Caco-2 (cell line): ENCODE measurements around the gene PTK6. TPM values are rescaled to one million over a fixed set of nuclear protein-coding genes. Genes with fewer than 3 reads are reported as not detected.
A peak's percentile ranks its signal among the peaks of the same experiment; 100 is the strongest.

Source experiments
- BruUV-seq: library from RNA; stranded (reverse); fragments of 400-500 nt; replicated peaks from 2 replicates; lab custom pipeline; 2021; lab: Mats Ljungman, UMichigan
- CTCF ChIA-PET: fragments of 300-600 bp; sonication (Branson Sonifier 250); formaldehyde crosslinking; loops from one replicate; lab custom pipeline; 2022; ENCODE audit warnings: antibody characterized with exemption; lab: Charles Lee
- POLR2A ChIA-PET: fragments of 300-600 bp; sonication (Branson Sonifier 250); formaldehyde crosslinking; loops from one replicate; lab custom pipeline; 2022; ENCODE audit warnings: antibody characterized with exemption; lab: Charles Lee
- DNase-seq, 2 experiments: peaks; one replicate each; pipeline versions ENCODE4 v3.0.0 to v3.0.0-alpha.2; 2020 to 2022
- H3K27me3 ChIP-seq: replicated peaks from 2 replicates; pipeline ENCODE4 v1.6.0; 2011; ENCODE audit warnings: low read length; ENCODE audit not compliant: control insufficient read depth, insufficient read depth
- H3K36me3 ChIP-seq: 2 replicates; pipeline ENCODE4 v1.5.1; 2011; ENCODE audit warnings: low read length; ENCODE audit not compliant: control insufficient read depth, insufficient read depth
- H3K4me1 ChIP-seq: fragments of 250-450 bp; sonication (Bioruptor Pico); 2 replicates; pipeline ENCODE4 v1.5.1; 2020; ENCODE audit warnings: mild to moderate bottlenecking
- H3K4me3 ChIP-seq: 2 replicates; pipeline ENCODE4 v1.5.1; 2011; ENCODE audit warnings: low read depth, mild to moderate bottlenecking, control low read depth, low read length
- H3K9me3 ChIP-seq: fragments of 250-450 bp; sonication (Bioruptor Pico); 2 replicates; pipeline ENCODE4 v1.5.1; 2020; ENCODE audit warnings: mild to moderate bottlenecking, moderate library complexity
- H3K27ac Mint-ChIP-seq: one replicate; pipeline ENCODE4 v1.8.0; 2022; ENCODE audit warnings: mixed read lengths; ENCODE audit not compliant: unreplicated experiment
- H3K27me3 Mint-ChIP-seq: one replicate; pipeline ENCODE4 v1.8.0; 2022; ENCODE audit warnings: mixed read lengths; ENCODE audit not compliant: insufficient read depth, unreplicated experiment
- H3K36me3 Mint-ChIP-seq: one replicate; pipeline ENCODE4 v1.8.0; 2022; ENCODE audit warnings: mild to moderate bottlenecking, mixed read lengths; ENCODE audit not compliant: insufficient read depth, unreplicated experiment
- H3K4me1 Mint-ChIP-seq: one replicate; pipeline ENCODE4 v1.8.0; 2022; ENCODE audit warnings: low read depth, mixed read lengths; ENCODE audit not compliant: unreplicated experiment
- H3K4me3 Mint-ChIP-seq: one replicate; pipeline ENCODE4 v1.8.0; 2022; ENCODE audit warnings: mild to moderate bottlenecking, moderate library complexity, mixed read lengths; ENCODE audit not compliant: unreplicated experiment
- H3K9me3 Mint-ChIP-seq: one replicate; pipeline ENCODE4 v1.8.0; 2022; ENCODE audit warnings: mixed read lengths; ENCODE audit not compliant: unreplicated experiment
- intact Hi-C: fragments of 100-400 bp; cut with micrococcal nuclease; formaldehyde crosslinking; loops from one replicate; pipeline ENCODE4 v1.10.0; 2022; ENCODE audit not compliant: unreplicated experiment
- total RNA-seq: library from RNA; stranded (reverse); gene quantifications from 2 replicates; pipeline ENCODE4 v1.2.3, GENCODE V29; 2022
- TF ChIP-seq, protein P1 (sequence below), 2 experiments: fragments of 200-600 bp in 1 of 2; IDR thresholded peaks; 1 replicate in 1 of 2; 2 replicates in 1 of 2; pipeline versions ENCODE4 v1.5.1 to v1.8.0; 2011 to 2022; ENCODE audit warnings: antibody characterized with exemption in 1 of 2, control low read depth in 1 of 2, inconsistent platforms in 1 of 2, low read depth in 1 of 2, low read length in 1 of 2, mild to moderate bottlenecking in 1 of 2, moderate library complexity in 1 of 2; ENCODE audit not compliant: insufficient read depth in 1 of 2, severe bottlenecking in 1 of 2, unreplicated experiment in 1 of 2

PTK6 gene
- total RNA-seq, 1 experiment from 2014 or later, result 0.64 TPM

DNA sequence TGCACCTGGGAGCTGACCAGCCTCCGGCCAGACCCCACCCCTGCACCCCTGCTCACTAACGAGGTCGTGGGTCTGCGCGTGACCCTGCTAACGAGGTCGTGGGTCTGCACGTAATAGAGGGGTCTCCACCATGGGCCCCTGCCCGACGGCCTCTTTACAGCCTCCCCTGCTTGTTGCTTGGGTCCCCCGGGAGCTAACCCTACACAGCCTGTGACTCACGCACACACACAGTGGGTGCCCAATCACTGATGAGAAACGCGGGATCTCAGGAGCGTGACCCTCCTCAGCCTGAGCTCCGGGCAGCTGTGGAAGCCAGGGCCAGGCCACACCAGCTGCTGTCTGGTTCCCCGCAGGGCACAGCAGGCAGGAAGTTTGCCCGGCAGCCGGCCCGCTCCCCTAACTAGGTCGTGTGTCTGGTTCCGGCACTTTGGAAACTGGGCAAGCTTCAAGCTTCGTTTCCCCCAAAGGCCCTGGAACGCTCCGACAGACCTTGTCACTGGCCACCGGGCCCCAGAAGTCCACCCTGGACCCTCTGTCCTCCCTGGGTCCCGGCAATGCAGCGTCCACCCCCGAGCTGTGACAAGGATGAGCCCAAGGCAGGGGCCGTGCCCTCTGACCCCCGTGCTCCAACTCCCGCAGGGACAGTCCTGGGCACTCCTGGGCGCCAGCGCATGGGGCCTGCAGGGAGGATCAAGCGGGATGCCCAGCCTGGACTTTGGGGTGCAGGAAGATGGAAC lies 767 bp downstream of the PTK6 start:
- H3K4me3 Mint-ChIP-seq, result no peak overlapping the region
- Histone ChIP-seq H3K4me3 (no peak overlapping the region), H3K4me1 (peaks cover 28% of the 10 kb centered on the region), H3K27me3 (no peaks in the 10 kb centered on the region), H3K36me3 (no peaks in the 10 kb centered on the region), H3K9me3 (no peaks in the 10 kb centered on the region)
- DNase-seq, result no peak
- no peaks in the 10 kb centered on the region for H3K4me1 Mint-ChIP-seq
- no peaks in the 10 kb centered on the region for H3K9me3 Mint-ChIP-seq
- ChIA-PET POLR2A (interaction anchor here (0.6 to 2.2 kb wide), 2 partner anchors 8 to 16 kb away, joined by 3 to 11 read pairs; partner anchors contain the start of gene PPDPF), CTCF (interaction anchor here (0.6 to 2.6 kb wide), 7 partner anchors 10 to 503 kb away, joined by 3 to 62 read pairs (median 4); no protein-coding TSS in a partner anchor)
- H3K27ac Mint-ChIP-seq, result peak overlapping the region; percentile 21
- BruUV-seq, result no TSS peak
- intact Hi-C loops, result loop anchor here (5.0 kb wide), 4 partner anchors 36 to 421 kb away; partner anchors contain the start of genes HELZ2 and UCKL1
- TF ChIP-seq, protein P1, sequence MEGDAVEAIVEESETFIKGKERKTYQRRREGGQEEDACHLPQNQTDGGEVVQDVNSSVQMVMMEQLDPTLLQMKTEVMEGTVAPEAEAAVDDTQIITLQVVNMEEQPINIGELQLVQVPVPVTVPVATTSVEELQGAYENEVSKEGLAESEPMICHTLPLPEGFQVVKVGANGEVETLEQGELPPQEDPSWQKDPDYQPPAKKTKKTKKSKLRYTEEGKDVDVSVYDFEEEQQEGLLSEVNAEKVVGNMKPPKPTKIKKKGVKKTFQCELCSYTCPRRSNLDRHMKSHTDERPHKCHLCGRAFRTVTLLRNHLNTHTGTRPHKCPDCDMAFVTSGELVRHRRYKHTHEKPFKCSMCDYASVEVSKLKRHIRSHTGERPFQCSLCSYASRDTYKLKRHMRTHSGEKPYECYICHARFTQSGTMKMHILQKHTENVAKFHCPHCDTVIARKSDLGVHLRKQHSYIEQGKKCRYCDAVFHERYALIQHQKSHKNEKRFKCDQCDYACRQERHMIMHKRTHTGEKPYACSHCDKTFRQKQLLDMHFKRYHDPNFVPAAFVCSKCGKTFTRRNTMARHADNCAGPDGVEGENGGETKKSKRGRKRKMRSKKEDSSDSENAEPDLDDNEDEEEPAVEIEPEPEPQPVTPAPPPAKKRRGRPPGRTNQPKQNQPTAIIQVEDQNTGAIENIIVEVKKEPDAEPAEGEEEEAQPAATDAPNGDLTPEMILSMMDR (IDR thresholded peaks at IDR 0.05; ENCODE audit: insufficient read depth in 1 of 2, low read depth in 1 of 2, low read length in 1 of 2, severe bottlenecking in 1 of 2, unreplicated experiment in 1 of 2), result no peak
- H3K27me3 Mint-ChIP-seq, result no peaks in the 10 kb centered on the region
- H3K36me3 Mint-ChIP-seq, result peaks cover 5% of the 10 kb centered on the region

DNA sequence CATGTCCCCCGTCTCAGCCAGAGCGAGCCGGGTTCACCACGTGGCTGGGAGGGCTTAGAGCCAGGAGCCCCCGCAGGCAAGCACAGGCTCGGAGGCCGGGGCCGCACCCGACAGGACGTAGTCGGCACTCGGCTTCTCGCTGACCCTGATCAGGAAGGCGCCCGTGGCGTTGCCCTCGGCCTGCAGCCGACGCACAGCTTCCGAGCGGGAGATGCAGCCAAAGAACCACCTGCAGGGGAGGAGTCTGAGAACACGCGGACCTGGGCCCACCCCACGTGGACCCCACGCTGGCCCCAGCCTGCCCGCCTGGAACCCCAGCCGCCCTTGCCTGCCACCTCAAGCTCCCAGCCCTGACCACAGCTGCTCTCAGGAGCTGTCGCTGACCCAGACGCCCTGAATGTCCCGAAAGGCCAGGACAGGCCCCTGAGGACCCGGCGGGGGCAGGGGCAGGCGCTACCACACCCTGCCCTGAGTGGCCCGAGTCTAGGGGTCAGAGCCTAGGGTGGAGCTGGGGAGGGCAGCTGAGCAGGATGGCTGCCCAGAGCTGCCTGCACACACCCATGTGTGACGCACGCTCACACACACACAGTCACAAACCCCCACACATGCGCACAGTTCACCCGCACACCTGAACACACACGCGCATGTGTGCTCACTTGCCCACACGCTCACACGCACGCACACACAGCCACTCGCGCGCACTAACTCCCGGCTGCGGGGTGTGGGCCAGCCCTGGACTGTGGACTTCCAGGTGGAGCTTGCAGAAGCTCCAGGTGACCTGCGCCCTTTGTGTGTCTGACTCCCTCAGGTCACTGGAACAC lies 2.1 kb downstream of the PTK6 start:
- Histone ChIP-seq H3K4me3 (no peak overlapping the region), H3K9me3 (no peaks in the 10 kb centered on the region), H3K36me3 (no peaks in the 10 kb centered on the region), H3K27me3 (no peaks in the 10 kb centered on the region), H3K4me1 (peaks cover 39% of the 10 kb centered on the region)
- ChIA-PET POLR2A (interaction anchor here (0.6 to 2.2 kb wide), 3 partner anchors 14 to 69 kb away, joined by 4 to 11 read pairs (median 5); partner anchors contain the start of genes HELZ2 and PPDPF), CTCF (interaction anchor here (1.0 to 1.7 kb wide), 4 partner anchors 14 to 439 kb away, joined by 3 to 14 read pairs (median 4); partner anchors contain the start of genes PPDPF and RTEL1)
- no peaks in the 10 kb centered on the region for H3K4me1 Mint-ChIP-seq
- TF ChIP-seq, protein P1 (IDR thresholded peaks at IDR 0.05; ENCODE audit: insufficient read depth in 1 of 2, low read depth in 1 of 2, low read length in 1 of 2, severe bottlenecking in 1 of 2, unreplicated experiment in 1 of 2), result no peak
- no peaks in the 10 kb centered on the region for H3K27me3 Mint-ChIP-seq
- BruUV-seq, result no TSS peak
- DNase-seq, result peak; percentile 72 to 88
- intact Hi-C loops, result loop anchor here (5.0 kb wide), 4 partner anchors 37 to 422 kb away; partner anchors contain the start of genes HELZ2 and UCKL1
- no peak overlapping the region for H3K4me3 Mint-ChIP-seq
- no peaks in the 10 kb centered on the region for H3K9me3 Mint-ChIP-seq
- peaks cover 13% of the 10 kb centered on the region for H3K36me3 Mint-ChIP-seq
- H3K27ac Mint-ChIP-seq, result peak overlapping the region; percentile 50

DNA sequence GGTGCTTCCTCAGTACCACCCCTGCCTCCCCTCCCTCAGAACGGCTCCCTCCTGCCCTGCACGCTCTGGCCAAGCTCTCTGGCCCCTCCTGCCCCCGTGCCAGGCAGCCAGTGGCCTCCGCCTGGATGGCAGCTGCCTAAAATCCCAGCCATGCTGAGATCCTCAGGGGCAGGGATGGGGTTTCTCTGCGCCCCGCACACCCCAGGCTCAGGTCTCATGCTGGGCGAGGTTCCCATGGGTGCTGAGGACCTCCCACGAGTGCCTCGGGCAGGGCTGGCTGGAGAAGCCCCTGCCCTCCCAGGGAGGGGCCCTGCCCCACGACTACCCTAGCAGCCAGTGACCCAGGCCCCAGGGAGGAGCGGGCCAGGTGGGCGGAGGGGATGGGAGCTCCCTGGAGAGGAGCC lies 2.7 kb downstream of the PTK6 start:
- Histone ChIP-seq H3K4me1 (peaks cover 39% of the 10 kb centered on the region), H3K9me3 (no peaks in the 10 kb centered on the region), H3K27me3 (no peaks in the 10 kb centered on the region), H3K4me3 (no peak overlapping the region), H3K36me3 (no peaks in the 10 kb centered on the region)
- ChIA-PET POLR2A (interaction anchor here (0.5 to 2.2 kb wide), 3 partner anchors 14 to 78 kb away, joined by 3 to 11 read pairs (median 5); partner anchors contain the start of genes HELZ2 and PPDPF), CTCF (interaction anchor here (1.7 kb wide), 1 partner anchor 14 kb away, joined by 14 read pairs; the partner anchor contains the start of gene PPDPF)
- intact Hi-C loops, result no loop called here
- Mint-ChIP-seq H3K36me3 (peaks cover 19% of the 10 kb centered on the region), H3K27me3 (no peaks in the 10 kb centered on the region), H3K4me1 (no peaks in the 10 kb centered on the region), H3K9me3 (no peaks in the 10 kb centered on the region), H3K27ac (no peak overlapping the region), H3K4me3 (no peak overlapping the region)
- no peak for DNase-seq
- BruUV-seq, result no TSS peak
- TF ChIP-seq, protein P1 (IDR thresholded peaks at IDR 0.05; ENCODE audit: insufficient read depth in 1 of 2, low read depth in 1 of 2, low read length in 1 of 2, severe bottlenecking in 1 of 2, unreplicated experiment in 1 of 2), result no peak
